ENCODE results near the gene UNC13A. TPM values are rescaled to one million over a fixed set of nuclear protein-coding genes. Genes with fewer than 3 reads are reported as not detected.
"Not testable (repeated sequence)": the region's sequence is repeated elsewhere in the genome, so short reads cannot be mapped to it uniquely, and the experiment has no call there.

UNC13A gene
- total RNA-seq, 1 donor from 2014 or later: 0.70 TPM

DNA sequence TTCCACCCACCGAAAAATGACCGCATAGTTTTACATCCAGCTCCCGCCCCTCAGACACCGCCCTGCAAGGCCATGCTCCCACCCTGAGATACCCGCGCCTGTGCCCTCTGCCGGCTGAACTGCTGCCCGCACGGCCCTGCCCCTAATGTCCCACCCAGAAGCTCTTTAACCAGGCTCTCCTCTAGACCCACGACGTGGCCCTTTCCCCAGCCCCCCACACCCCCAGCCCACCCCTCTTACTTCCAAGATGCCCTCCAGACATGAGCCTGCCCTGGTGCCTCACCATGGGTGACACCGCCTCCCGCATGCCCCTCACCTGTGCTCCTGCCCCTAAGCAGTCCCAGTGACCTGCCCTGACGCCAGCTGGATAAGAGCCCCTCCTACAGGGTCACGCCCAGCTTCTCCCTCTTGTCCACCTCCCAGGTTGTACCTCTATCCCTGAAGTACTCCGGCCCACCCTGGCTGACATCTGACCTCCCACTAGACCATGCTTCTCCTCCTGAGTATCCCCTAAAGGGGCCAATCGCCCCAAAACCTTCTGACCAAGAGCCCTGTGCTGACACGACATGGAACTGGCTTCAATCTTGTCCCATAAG lies 81.5 kb downstream of the UNC13A start:
- DNase-seq (ENCODE audit: extremely low read depth, low read depth, low spot score): no peak

DNA sequence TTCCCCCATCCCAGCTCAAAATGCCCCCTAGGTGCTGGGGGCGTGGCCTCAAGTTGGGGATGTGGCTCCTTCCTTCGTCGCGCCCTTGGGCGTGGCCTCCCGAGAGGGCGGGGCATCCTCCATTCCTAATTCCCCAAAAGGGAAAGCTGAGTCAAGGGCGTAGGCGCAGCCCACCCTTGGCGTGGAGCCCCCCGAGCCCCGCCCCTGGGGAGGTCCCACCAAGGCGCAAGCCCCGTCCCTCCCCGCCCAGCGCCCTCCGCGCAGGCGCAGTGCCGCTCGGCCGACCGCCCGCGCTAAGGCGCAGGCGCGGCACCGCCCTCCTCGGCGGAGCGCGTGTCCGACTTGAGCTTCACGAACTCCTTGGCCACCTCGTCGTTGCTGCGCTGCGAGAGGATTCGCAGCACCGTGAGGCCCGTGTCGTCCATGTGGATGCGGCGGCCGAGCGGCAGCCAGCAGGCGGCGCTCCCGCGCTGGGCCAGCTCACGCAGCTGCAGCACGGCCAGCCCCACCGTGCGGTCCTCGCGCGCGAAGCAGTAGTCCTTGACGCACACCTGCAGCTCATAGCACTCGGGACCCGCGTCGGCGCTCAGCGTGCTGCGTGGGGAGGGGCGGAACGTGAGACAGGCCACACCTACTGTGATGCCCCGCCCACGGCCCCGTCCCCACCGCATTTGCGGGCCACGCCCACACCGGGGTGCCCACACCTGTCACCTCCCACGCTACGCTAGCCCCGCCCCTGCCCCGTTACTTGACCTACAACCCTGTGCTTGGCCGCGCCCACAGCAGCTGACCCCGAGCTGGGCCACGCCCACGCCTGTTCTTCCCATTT lies 82.2 kb downstream of the UNC13A start:
- no peak for DNase-seq (ENCODE audit: extremely low read depth, low read depth, low spot score)

DNA sequence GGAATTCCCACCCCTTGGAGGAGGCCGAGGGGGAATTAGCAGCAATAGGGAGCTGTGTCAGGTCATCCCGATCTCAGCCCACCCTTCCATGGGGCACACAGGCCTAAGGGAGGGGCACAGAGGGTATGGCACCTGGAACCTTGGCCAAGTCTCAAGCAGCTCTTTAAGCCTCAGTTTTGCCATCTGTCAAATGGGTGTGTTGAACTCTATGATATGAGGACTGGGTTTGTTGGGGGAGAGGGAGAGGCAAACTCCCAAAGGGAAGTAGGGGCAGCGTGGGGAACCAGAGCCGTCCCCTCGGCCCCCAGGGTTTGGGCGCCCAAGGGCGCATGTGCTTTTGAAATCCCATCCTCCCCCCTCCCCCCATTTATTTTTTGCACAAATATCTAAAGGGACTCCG lies 83.0 kb downstream of the UNC13A start:
- no peak for DNase-seq (ENCODE audit: extremely low read depth, low read depth, low spot score)

DNA sequence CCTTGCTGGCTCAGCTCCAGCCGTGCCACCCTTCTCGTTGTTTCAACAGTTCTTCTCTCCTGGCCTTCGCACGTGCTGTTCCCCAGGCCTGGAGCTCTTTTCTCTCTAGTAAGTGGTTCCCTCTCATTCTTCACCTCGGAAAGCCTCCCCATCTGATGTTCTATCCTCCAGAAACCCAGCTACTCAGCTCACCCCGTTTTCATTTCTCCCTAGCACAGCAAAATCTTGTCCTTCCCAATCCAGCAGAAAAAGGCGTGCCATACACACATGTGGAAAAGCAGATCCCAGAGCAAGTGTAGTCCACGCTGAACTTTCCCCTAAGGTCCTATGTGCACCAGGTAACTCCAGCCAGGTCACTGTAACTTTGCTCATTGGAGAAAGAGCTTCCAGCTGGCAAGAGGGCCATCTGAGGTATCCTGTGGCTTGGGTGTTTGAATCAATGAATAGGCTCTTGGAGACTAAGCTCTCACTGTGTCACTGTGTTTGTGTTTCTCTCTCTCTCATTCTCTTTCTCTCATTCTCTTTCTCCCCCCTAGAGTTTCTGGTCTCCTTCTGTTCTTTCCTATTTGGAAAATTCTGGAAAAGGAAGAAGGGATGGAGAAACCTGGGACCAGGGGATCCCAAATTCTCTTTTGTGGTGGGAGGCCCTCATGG lies 83.7 kb downstream of the UNC13A start:
- no peak for DNase-seq (ENCODE audit: extremely low read depth, low read depth, low spot score)

DNA sequence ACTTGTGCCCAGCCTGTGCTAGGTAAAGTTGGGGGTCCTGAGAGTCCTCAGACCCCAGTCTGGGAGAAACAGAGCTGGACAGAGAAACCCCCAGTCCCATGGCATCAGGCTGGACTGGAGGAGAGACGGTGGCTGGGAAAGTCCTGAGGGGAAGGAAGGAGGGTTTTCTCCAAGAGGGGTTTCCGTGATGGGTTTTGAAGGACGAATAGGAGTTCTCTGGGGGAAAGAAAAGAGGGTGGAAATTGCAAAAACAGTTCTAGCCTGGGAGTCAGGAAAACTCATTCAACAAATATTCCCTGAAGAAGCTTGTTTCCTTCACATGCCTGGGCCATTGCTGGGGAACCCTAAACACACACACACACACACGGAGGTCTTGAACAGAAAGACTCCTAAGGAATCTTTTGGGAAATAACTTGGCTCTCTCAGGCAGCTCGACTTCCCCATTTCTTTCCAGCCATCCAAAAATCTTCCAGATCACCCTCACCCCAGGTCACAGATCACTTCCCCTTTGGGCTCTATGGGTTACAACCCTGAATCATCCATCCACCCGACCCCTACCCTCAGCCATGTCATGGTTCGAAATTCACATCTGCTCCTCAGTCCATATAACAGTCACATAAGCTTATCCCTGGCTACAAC lies 85.2 kb downstream of the UNC13A start:
- DNase-seq (ENCODE audit: extremely low read depth, low read depth, low spot score): no peak

DNA sequence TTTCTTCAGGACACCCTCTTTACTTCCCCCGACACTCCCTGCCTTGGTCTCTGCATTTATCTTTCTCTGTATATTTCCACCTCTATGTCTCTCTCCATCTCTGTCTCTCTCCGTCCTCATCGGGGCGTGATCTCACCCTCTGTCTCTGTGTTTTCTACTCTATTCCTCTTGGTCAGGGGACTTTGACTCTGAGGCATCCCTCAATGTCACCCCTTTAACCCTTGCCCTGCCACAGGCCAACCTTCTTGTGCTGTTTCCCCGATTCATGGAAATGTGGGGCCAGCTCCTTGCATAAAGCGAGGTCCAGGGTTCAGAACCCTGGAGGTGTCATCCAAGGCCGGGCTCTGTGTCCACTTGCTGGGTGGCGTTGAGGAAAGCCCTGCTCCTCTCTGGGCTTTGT lies 85.9 kb downstream of the UNC13A start:
- DNase-seq (ENCODE audit: extremely low read depth, low read depth, low spot score): no peak

DNA sequence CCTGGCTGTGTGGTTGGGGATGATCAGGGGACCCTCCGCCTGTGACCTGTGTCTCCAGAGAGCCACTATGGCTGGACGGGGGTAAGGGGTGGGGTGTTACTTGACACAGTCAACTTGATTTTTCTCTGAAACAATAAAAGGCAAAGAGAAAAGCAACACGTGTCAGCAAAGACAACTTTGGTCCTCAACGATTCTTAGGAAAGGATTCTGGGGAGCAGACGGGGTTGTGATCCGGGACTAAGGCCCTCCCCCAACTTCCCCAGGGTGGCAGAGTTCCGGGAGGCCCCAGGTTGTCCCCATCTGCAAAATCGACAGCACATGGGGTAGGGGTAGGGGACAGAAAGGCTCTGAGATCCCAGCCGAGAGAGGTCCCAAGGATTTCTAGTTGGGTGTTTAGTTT lies 86.5 kb downstream of the UNC13A start:
- DNase-seq (ENCODE audit: extremely low read depth, low read depth, low spot score): no peak

DNA sequence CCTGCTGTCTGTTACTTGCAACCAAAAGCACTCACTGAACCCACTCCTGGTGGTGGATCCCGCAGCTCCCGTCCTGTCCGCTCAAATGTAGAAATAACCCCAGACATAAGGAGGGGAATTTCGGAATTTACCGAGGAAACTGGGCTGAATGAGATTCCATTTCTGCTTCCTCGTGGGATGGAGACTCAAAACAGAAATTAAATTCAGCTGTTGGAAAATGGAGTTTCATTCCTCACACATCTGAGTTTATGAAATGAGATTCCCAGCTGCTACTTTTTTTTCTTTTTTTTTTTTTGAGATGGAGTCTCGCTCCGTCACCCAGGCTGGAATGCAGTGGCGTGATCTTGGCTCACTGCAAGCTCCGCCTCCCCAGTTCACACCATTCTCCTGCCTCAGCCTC lies 88.4 kb downstream of the UNC13A start:
- no peak for DNase-seq (ENCODE audit: extremely low read depth, low read depth, low spot score)

DNA sequence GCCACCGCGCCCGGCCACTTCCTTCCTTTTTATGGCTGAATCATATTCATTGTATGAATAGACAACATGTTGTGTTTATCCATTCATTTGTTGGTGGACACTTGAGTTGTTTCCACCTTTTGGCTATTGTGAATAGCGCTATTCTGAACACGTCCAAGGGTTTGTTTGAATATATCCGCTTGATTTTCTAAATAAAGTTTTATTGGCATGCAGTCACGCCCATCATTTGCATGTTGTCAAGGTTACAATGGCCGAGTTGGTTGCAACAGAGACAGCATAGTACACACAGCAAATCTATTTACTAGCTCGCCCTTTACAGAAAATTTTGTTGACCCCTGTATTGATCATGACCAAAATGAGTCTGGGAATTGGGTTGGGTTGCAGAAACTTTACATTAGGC lies 89.2 kb downstream of the UNC13A start:
- no peak for DNase-seq (ENCODE audit: extremely low read depth, low read depth, low spot score)

DNA sequence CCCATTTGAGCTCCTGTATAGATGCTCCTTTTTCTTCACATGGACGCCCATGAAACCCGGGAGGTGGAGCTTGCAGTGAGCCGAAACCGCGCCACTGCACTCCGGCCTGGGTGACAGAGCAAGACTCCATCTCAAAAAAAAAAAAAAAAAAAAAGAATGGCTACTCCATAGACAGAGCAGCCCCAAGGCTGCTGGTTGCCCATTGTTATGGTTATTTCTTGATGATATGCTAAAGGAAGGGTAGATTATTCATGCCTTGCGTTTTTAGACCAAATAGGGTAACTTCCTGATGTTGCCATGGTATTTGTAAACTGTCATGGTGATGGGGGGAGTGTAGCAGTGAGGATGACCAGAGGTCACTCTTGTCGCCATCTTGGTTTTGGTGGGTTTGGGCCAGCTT lies 90.1 kb downstream of the UNC13A start:
- DNase-seq (ENCODE audit: extremely low read depth, low read depth, low spot score): not testable (repeated sequence)

DNA sequence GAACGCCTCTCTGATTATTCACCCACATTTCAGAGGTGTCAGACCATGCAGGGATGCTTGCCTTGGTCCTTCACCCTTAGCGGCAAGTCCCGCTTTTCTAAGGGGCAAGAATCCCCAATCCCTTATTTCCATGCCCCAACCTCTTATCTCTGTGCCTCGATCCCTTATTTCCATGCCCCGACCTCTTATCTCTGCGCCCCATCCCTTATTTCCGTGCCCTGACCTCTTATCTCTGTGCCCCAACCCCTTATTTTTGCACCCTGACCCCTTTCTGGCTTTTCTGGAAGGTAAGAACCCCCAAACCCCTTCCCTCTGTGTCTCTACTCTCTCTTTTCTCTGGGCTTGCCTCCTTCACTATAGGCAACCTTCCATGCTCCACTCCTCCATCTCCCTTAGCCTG lies 93.9 kb downstream of the UNC13A start:
- not testable (repeated sequence) for DNase-seq (ENCODE audit: extremely low read depth, low read depth, low spot score)

DNA sequence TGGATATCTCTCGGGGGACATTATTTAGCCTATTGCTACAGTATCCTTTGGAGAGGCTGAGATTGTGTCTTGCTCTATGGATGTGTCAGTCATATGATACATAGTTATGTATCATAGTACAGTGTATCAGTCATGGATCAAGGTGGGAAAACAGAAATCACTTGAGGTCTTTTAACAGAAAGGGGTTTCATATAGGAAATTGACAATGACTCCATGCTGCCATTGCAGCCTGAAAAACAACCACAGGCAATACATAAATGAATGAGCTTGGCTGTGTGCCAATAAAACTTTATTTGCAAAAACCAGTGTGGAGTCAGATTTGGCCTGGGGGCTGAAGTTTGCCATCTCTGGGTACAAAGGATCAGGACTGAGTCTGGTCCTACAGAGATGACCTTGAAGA lies 97.3 kb downstream of the UNC13A start:
- no peak for DNase-seq (ENCODE audit: extremely low read depth, low read depth, low spot score)

DNA sequence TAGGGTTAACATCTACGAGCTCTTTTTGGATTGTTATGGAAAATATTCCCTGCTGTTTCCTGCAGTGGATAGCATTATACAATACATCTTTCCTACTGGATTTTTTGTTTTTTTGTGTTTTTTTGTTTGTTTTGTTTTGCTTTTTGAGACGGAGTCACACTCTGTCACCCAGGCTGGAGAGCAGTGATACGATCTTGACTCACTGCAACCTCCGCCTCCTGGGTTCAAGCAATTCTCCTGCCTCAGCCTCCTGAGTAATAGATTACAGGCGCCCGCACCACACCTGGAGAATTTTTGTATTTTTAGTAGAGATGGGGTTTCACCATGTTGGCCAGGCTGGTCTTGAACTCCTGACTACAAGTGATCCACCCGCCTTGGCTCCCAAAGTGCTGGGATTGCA lies 102.8 kb downstream of the UNC13A start:
- not testable (repeated sequence) for DNase-seq (ENCODE audit: extremely low read depth, low read depth, low spot score)

DNA sequence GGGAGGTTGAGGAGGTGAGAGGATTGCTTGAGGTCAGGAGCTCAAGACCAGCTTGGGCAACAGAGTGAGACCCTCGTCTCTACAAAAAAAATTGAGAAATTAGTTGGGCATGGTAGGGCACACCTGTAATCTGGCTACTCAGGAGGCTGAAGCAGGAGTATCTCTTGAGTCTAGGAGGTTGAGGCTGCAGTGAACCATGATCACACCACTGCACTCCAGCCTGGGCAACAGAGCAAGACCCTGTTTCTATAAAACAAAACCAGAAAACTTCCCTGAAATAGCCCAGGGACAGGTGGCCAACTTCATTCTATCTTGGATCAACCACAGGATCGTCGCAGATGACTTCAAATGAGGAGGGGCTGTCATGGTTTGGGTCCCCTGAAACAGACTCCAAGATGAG lies 104.0 kb downstream of the UNC13A start:
- DNase-seq (ENCODE audit: extremely low read depth, low read depth, low spot score): no peak

DNA sequence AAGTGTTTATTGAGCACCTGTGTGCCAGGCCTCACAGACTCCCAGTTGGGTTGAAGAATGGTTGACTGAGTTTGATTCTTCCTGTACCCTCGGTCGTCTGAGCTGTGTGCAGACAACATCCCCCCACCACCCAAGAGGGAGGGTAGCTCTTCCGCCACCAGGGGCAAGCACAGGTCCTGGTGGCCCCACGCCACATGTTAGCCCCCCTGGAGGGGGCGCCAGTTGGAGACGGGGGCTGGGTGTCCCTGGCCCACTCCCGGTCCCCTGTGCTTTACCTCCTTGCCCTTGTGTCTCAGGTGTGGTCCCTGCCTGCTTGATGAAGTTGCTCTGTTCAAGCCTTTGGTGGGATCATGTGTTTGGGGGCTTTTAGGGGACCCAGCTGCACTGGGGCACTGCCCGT lies 105.5 kb downstream of the UNC13A start:
- DNase-seq (ENCODE audit: extremely low read depth, low read depth, low spot score): no peak

DNA sequence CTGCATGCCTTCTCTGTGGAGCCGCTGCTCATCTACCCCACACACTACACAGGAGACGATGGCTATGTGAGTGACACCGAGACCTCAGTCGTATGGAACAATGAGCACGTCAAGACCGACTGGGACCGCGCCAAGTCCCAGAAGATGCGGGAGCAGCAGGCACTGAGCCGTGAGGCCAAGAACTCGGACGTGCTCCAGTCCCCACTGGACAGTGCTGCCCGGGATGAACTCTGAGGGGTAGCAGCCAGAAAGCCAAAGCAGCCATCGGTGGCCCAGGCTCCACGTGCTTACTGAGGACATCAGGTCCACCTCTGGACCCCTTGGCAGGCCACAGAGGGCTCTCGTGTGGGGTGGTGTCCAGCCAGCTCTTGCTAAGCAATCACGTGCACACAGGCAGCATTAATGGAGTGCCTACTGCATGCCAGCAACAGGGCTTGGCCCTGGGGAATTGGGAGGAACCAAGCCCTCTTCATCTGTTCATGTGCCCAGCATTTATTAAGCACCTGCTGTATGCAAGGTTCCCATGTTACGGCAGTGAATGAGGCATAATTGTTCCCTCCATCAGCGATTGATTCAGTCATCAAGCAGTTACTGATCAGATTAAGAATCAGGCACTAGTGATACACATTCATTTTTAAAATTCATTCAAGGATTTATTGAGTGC lies 106.8 kb downstream of the UNC13A start:
- DNase-seq (ENCODE audit: extremely low read depth, low read depth, low spot score): no peak

DNA sequence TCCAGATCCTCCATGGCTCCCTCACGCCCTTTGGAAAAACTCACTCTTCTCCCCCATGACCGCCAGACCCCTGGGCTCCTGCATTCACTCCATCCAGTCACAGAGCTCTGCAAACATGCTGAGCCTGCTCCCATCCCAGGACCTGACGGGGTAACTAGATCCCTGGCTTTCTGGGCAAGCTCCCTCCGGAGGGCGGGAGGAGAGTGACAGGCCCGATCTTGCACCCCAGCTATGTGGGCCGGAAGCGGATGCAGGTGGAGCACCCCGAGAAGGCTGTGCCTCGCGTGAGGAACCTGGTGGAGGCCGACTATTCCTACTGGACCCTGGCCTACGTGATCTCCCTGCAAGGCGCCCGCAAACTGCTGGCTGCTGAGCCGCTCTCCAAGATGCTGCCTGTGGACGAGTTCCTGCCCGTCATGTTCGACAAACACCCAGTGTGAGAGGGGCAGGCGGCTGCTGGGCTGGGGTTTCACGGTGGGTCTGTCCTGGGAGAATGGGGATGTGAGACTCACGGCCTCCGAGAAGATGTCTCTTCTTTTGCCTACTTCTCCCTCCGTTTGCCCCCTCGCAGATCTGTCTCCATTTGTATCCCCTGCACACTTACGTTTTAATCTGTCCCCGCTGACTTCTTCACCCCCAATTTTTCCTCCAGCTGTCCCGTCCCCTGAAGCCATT lies 107.5 kb downstream of the UNC13A start:
- DNase-seq (ENCODE audit: extremely low read depth, low read depth, low spot score): no peak

DNA sequence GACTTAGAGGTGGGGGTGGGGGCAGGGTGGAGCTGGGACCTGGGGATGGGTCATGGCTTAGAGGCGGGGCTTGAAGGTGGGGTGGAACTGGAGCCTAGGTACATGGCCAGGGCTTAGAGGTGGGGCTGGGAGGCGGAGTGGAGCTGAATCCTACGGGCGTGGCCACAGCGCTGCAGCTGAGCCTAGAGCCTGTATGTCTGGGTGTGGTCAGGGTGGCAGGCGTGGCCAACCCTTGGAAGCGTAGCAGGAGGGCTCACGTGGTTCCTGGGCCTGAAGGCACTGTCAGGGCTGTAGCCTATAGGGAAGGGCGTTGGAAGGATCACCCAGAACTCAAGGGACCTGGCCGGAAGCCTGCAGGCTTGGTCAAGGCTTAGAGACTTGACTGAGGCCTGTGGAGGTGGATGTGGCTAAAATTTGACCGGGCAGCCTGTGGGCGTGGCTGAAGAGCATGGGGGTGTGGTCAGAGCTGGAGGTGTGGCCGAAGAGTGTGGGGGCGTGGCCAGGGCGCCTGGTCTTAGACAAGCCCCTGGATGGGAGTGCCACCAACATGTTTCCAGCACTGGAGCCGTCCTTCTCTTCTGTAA lies 108.4 kb downstream of the UNC13A start:
- no peak for DNase-seq (ENCODE audit: extremely low read depth, low read depth, low spot score)

DNA sequence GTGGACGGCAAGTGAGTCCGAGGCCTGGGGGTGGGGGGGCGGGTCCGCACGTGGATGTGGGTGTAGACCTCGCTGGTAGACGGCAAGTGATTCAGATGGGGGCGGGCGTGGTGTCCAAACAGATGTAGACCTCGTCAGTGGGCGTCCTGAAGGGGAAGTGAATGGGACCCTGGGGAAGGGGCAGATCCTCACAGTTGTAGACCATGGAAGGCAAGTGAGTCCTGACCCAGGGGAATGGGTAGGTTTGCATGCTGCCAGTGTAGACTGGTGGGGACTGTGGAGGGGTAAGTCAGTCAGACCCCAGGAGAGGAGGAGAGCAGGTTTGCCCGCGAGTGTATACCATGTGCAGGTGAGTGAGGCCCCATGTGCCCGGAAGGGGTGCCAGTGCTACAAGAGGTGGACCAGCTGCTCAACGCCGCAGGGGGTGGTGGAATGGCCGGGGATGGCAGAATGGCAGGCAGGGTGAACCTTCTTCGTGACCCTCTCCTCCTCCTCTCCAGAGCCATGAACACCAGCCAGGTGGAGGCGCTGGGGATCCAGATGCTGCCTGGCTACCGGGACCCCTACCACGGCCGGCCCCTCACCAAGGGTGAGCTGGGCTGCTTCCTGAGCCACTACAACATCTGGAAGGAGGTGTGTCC lies 110.6 kb downstream of the UNC13A start:
- DNase-seq (ENCODE audit: extremely low read depth, low read depth, low spot score): no peak
